Activated CD8-positive, alpha-beta memory T cell treated with anti-CD3 and anti-CD28 coated beads for 48 hours (primary cell): ENCODE data around the gene ZFPM1.

ENCODE experiments used
- DNase-seq, 3 experiments: peaks; one replicate each; pipeline ENCODE4 v3.0.0-alpha.2; 2020; ENCODE audit warnings: low read depth in 2 of 3, low spot score in 2 of 3

The ZFPM1 gene

GRCh38 chr16:88433632-88434352, 19.3 kb upstream of the ZFPM1 start:
- DNase-seq, result no peak

- DNase-seq, result no peak
Observed at GRCh38 chr16:88434353-88434690, 18.8 kb upstream of the ZFPM1 start.

GRCh38 chr16:88434746-88435145, 18.3 kb upstream of the ZFPM1 start:
- DNase-seq, result no peak

GRCh38 chr16:88435437-88436355, 17.4 kb upstream of the ZFPM1 start:
- no peak for DNase-seq

GRCh38 chr16:88436796-88437195, 16.3 kb upstream of the ZFPM1 start:
- DNase-seq, result no peak

- peak in 2 of 3 experiments; percentile 44 to 68 for DNase-seq
Observed at GRCh38 chr16:88437367-88437964, 15.6 kb upstream of the ZFPM1 start.

- no peak for DNase-seq
Observed at GRCh38 chr16:88438084-88438870, 14.8 kb upstream of the ZFPM1 start.

- DNase-seq, result no peak
Observed at GRCh38 chr16:88439016-88439415, 14.1 kb upstream of the ZFPM1 start.

GRCh38 chr16:88439706-88440105, 13.4 kb upstream of the ZFPM1 start:
- no peak for DNase-seq

- DNase-seq, result no peak
Observed at GRCh38 chr16:88440111-88440510, 13.0 kb upstream of the ZFPM1 start.

- DNase-seq, result no peak
Observed at GRCh38 chr16:88440686-88441405, 12.2 kb upstream of the ZFPM1 start.

- no peak for DNase-seq
Observed at GRCh38 chr16:88441460-88441859, 11.6 kb upstream of the ZFPM1 start.

GRCh38 chr16:88442383-88442726, 10.7 kb upstream of the ZFPM1 start:
- no peak for DNase-seq

GRCh38 chr16:88442727-88443576, 10.1 kb upstream of the ZFPM1 start:
- peak; percentile 60 to 78 (median 63) for DNase-seq

GRCh38 chr16:88444826-88445582, 8.1 kb upstream of the ZFPM1 start:
- no peak for DNase-seq

- DNase-seq, result no peak
Observed at GRCh38 chr16:88445583-88445960, 7.5 kb upstream of the ZFPM1 start.

- no peak for DNase-seq
Observed at GRCh38 chr16:88446061-88446460, 7.0 kb upstream of the ZFPM1 start.

GRCh38 chr16:88446736-88447135, 6.3 kb upstream of the ZFPM1 start:
- DNase-seq, result no peak

- DNase-seq, result no peak
Observed at GRCh38 chr16:88447881-88448280, 5.2 kb upstream of the ZFPM1 start.
